B cell (primary cell): ENCODE results near the gene RNF157. TPM values are rescaled to one million over a fixed set of nuclear protein-coding genes. Genes with fewer than 3 reads are reported as not detected.

Experiments
- ATAC-seq: fragments of 200-7000 bp; cut with Tn5 transposase; one replicate; pipeline ENCODE4 v1.10.0; 2021; ENCODE audit warnings: low read depth, mild to moderate bottlenecking, moderate number of reproducible peaks, moderate library complexity
- CTCF ChIA-PET: fragments of 350-600 bp; sonication (Branson Sonifier 250); formaldehyde crosslinking; loops from one replicate; lab custom pipeline; 2021; ENCODE audit warnings: antibody characterized with exemption, inconsistent platforms; lab: Charles Lee
- POLR2A ChIA-PET: fragments of 350-600 bp; sonication (Branson Sonifier 250); formaldehyde crosslinking; loops from one replicate; lab custom pipeline; 2021; ENCODE audit warnings: antibody characterized with exemption; lab: Charles Lee
- DNase-seq: peaks from one replicate; pipeline ENCODE4 v3.0.0; 2013
- H2AFZ ChIP-seq: 2 replicates; pipeline ENCODE4 v1.6.1; 2012; ENCODE audit warnings: mild to moderate bottlenecking, low read depth, low read length; ENCODE audit not compliant: insufficient read depth, poor library complexity, severe bottlenecking
- H3K27ac ChIP-seq, 2 donors: 1 replicate in 1 of 2; 2 replicates in 1 of 2; pipeline ENCODE4 v1.5.1; 2012 to 2013; ENCODE audit warnings: low read length in 2 of 2, mild to moderate bottlenecking in 2 of 2, moderate library complexity in 1 of 2
- H3K27me3 ChIP-seq, 4 experiments: fragments of 200-600 bp in 1 of 4; sonication (generic) in 1 of 4; replicated peaks in 1 of 4; 1 replicate in 2 of 4; 2 replicates in 2 of 4; pipeline versions ENCODE4 v1.6.1 to v1.7.0; 2013 to 2016; ENCODE audit warnings: low read length in 3 of 4, mild to moderate bottlenecking in 2 of 4, mixed read lengths in 1 of 4, moderate library complexity in 1 of 4; ENCODE audit not compliant: insufficient read depth in 4 of 4, control insufficient read depth in 3 of 4; ENCODE audit errors: control extremely low read depth in 1 of 4
- H3K36me3 ChIP-seq, 2 experiments: replicated peaks in 1 of 2; 1 replicate in 1 of 2; 2 replicates in 1 of 2; pipeline versions ENCODE4 v1.6.1 to v1.7.1; 2013; ENCODE audit warnings: low read length in 1 of 2; ENCODE audit not compliant: insufficient read depth in 2 of 2, control insufficient read depth in 1 of 2; ENCODE audit errors: control extremely low read depth in 1 of 2, extremely low read depth in 1 of 2
- H3K4me1 ChIP-seq, 2 donors: fragments of 200-600 bp in 1 of 2; sonication (generic) in 1 of 2; 1 replicate in 1 of 2; 2 replicates in 1 of 2; pipeline versions ENCODE4 v1.5.1 to v1.6.1; 2013 to 2017; ENCODE audit warnings: low read length in 2 of 2; ENCODE audit not compliant: control insufficient read depth in 2 of 2, insufficient read depth in 2 of 2
- H3K4me2 ChIP-seq: replicated peaks from 2 replicates; pipeline ENCODE3; 2012; ENCODE audit warnings: mild to moderate bottlenecking, low read depth, low read length; ENCODE audit not compliant: poor library complexity, severe bottlenecking
- H3K4me3 ChIP-seq, 5 experiments: fragments of 200-600 bp in 1 of 5; sonication (generic) in 1 of 5; 1 replicate in 3 of 5; 2 replicates in 2 of 5; pipeline versions ENCODE4 v1.5.1 to v1.7.0; 2011 to 2016; ENCODE audit warnings: low read length in 4 of 5, mild to moderate bottlenecking in 4 of 5, low read depth in 2 of 5, control low read depth in 1 of 5, moderate library complexity in 1 of 5; ENCODE audit not compliant: insufficient read depth in 1 of 5; ENCODE audit errors: control extremely low read depth in 1 of 5, extremely low read depth in 1 of 5
- H3K79me2 ChIP-seq: fragments of 200-600 bp; sonication (generic); one replicate; pipeline ENCODE4 v1.6.0; 2016; ENCODE audit warnings: low read length; ENCODE audit not compliant: control insufficient read depth, insufficient read depth
- H3K9ac ChIP-seq: fragments of 200-600 bp; sonication (generic); 2 replicates; pipeline ENCODE4 v1.6.1; 2017; ENCODE audit warnings: mild to moderate bottlenecking, low read length, moderate library complexity
- H3K9me3 ChIP-seq, 3 donors: one replicate each; pipeline versions ENCODE4 v1.6.1 to v1.7.1; 2013; ENCODE audit warnings: low read length in 2 of 3; ENCODE audit not compliant: control insufficient read depth in 2 of 3, insufficient read depth in 1 of 3; ENCODE audit errors: control extremely low read depth in 1 of 3
- H4K20me1 ChIP-seq: 2 replicates; pipeline ENCODE4 v1.6.0; 2012; ENCODE audit warnings: mild to moderate bottlenecking, low read length; ENCODE audit not compliant: insufficient read depth, control insufficient read depth, poor library complexity, severe bottlenecking
- H3K27ac Mint-ChIP-seq: one replicate; pipeline ENCODE4 v1.8.0; 2021; ENCODE audit warnings: mixed read lengths
- H3K27me3 Mint-ChIP-seq: one replicate; pipeline ENCODE4 v1.8.0; 2021; ENCODE audit warnings: mixed read lengths
- H3K4me1 Mint-ChIP-seq: one replicate; pipeline ENCODE4 v1.8.0; 2021; ENCODE audit warnings: mixed read lengths
- H3K4me3 Mint-ChIP-seq: one replicate; pipeline ENCODE4 v1.8.0; 2021; ENCODE audit warnings: mixed read lengths
- H3K9me3 Mint-ChIP-seq: one replicate; pipeline ENCODE4 v1.8.0; 2022; ENCODE audit warnings: mixed read lengths; ENCODE audit not compliant: insufficient read depth
- CTCF ChIP-seq: fragments of 200-600 bp; IDR thresholded peaks from one replicate; pipeline ENCODE4 v1.8.0; 2022; ENCODE audit warnings: antibody characterized with exemption, mild to moderate bottlenecking
- EZH2 ChIP-seq: IDR thresholded peaks from 2 replicates; pipeline ENCODE4 v1.6.1; 2012; ENCODE audit warnings: borderline replicate concordance, low read depth, mild to moderate bottlenecking, moderate library complexity, low read length; ENCODE audit not compliant: insufficient read depth, poor library complexity, severe bottlenecking
- WGBS: methylation state at CpG from one replicate; pipeline ENCODE4 v1.1.5; 2013; ENCODE audit warnings: missing lambda C conversion rate; ENCODE audit not compliant: insufficient coverage; 5-methylcytosine and 5-hydroxymethylcytosine counted together
- intact Hi-C: fragments of 100-400 bp; cut with micrococcal nuclease; formaldehyde crosslinking; loops from one replicate; pipeline ENCODE4 v1.10.0; 2022
- polyA plus RNA-seq: library from polyadenylated mRNA; depleted of rRNA; stranded (reverse); fragments of >200 nt; gene quantifications from 2 replicates; pipeline ENCODE4 v1.2.3, GENCODE V29; 2012
- total RNA-seq, 2 donors: library from RNA; stranded (reverse); fragments of 120-200 nt in 1 of 2; gene quantifications; 1 replicate in 1 of 2; 2 replicates in 1 of 2; pipeline versions ENCODE4 v1.2.3 to v1.2.4, GENCODE V29; 2013 to 2022

The RNF157 gene
- total and polyA plus RNA-seq, 2 donors (not counting 1 experiment from before 2014, with no cell fraction given): 0.54 to 1.2 TPM

- no peak for DNase-seq
- Histone ChIP-seq H4K20me1 (no peaks in the 10 kb centered on the region), H3K27ac (no peak overlapping the region), H3K36me3 (no peaks in the 10 kb centered on the region), H3K4me1 (peaks cover 14 to 18% of the 10 kb centered on the region in 2 donors), H3K4me2 (no peak overlapping the region), H3K9ac (no peak overlapping the region), H3K27me3 (peaks cover 0 to 50% (median 10%) of the 10 kb centered on the region in 4 experiments), H3K79me2 (no peaks in the 10 kb centered on the region), H2AFZ (no peak overlapping the region), H3K4me3 (no peak overlapping the region), H3K9me3 (peaks cover 0 to 10% (median 0%) of the 10 kb centered on the region in 3 donors)
- Mint-ChIP-seq H3K4me3 (no peak overlapping the region), H3K27me3 (peaks cover 24% of the 10 kb centered on the region), H3K4me1 (peaks cover 15% of the 10 kb centered on the region), H3K27ac (no peak overlapping the region), H3K9me3 (no peaks in the 10 kb centered on the region)
- ATAC-seq: no peak
- WGBS: 88% methylated on average over 14 of the region's 16 CpGs
- CTCF ChIA-PET: no interaction called here
- POLR2A ChIA-PET: no interaction called here
- intact Hi-C loops: no loop called here
- no peak for TF ChIP-seq CTCF
These were observed 103.9 kb downstream of the RNF157 start for GRCh38 chr17:76136276-76137000.

GRCh38 chr17:76135810-76136188 lies 104.5 kb downstream of the RNF157 start:
- H2AFZ ChIP-seq: no peak overlapping the region
- TF ChIP-seq CTCF (no peak), EZH2 (no peak)

More at GRCh38 chr17:76135810-76136188, 104.5 kb downstream of the RNF157 start:
- no peak overlapping the region for H3K4me3 ChIP-seq
- H4K20me1 ChIP-seq: no peaks in the 10 kb centered on the region
- H3K27ac ChIP-seq: no peak overlapping the region
- H3K27me3 Mint-ChIP-seq: peaks cover 28% of the 10 kb centered on the region
- H3K9ac ChIP-seq: no peak overlapping the region
- DNase-seq (no peak), ATAC-seq (no peak)
- no peaks in the 10 kb centered on the region for H3K36me3 ChIP-seq
- WGBS: 99% methylated on average over 6 of the region's 8 CpGs
- peaks cover 11% of the 10 kb centered on the region for H3K4me1 Mint-ChIP-seq
- ChIA-PET POLR2A (no interaction called here), CTCF (no interaction called here)
- H3K9me3 ChIP-seq: peaks cover 0 to 7% (median 0%) of the 10 kb centered on the region in 3 donors
- intact Hi-C loops: no loop called here
- no peaks in the 10 kb centered on the region for H3K79me2 ChIP-seq
- peaks cover 8 to 13% of the 10 kb centered on the region in 2 donors for H3K4me1 ChIP-seq
- no peak overlapping the region for H3K4me3 Mint-ChIP-seq
- no peak overlapping the region for H3K4me2 ChIP-seq
- no peak overlapping the region for H3K27ac Mint-ChIP-seq
- H3K9me3 Mint-ChIP-seq: no peaks in the 10 kb centered on the region
- H3K27me3 ChIP-seq: peaks cover 0 to 44% (median 8%) of the 10 kb centered on the region in 4 experiments
